BLaER1 (cell line): ENCODE data around the gene SPEG.
A peak's percentile ranks its signal among the peaks of the same experiment; 100 is the strongest.

ENCODE experiments used
- H3K27ac ChIP-seq: shearing (Covaris generic); formaldehyde crosslinking; 2 replicates; pipeline ENCODE4 v1.8.1; 2022
- H3K27me3 ChIP-seq: shearing (Covaris generic); formaldehyde crosslinking; 2 replicates; pipeline ENCODE4 v1.8.1; 2022
- H3K36me3 ChIP-seq: shearing (Covaris generic); formaldehyde crosslinking; 2 replicates; pipeline ENCODE4 v1.8.1; 2022
- H3K4me1 ChIP-seq: shearing (Covaris generic); formaldehyde crosslinking; 2 replicates; pipeline ENCODE4 v1.8.1; 2022
- H3K4me2 ChIP-seq: shearing (Covaris generic); formaldehyde crosslinking; 2 replicates; pipeline ENCODE4 v1.8.1; 2022
- H3K4me3 ChIP-seq: shearing (Covaris generic); formaldehyde crosslinking; 2 replicates; pipeline ENCODE4 v1.8.1; 2022
- H3K9ac ChIP-seq: shearing (Covaris generic); formaldehyde crosslinking; 2 replicates; pipeline ENCODE4 v1.8.1; 2022
- H3K9me3 ChIP-seq: shearing (Covaris generic); formaldehyde crosslinking; 2 replicates; pipeline ENCODE4 v1.8.1; 2022
- H4K20me1 ChIP-seq: shearing (Covaris generic); formaldehyde crosslinking; 2 replicates; pipeline ENCODE4 v1.8.1; 2022
- Cebpa-rat ChIP-seq: shearing (Covaris generic); IDR thresholded peaks from 2 replicates; pipeline ENCODE4 v1.8.1; 2022

SPEG gene

GRCh38 chr2:219538956-219539788 is 104.5 kb downstream of the SPEG start:
- Histone ChIP-seq H3K27ac (no peak overlapping the region; the same call in 1 of the 2 replicates), H3K4me1 (peaks cover 45% of the 10 kb centered on the region)

GRCh38 chr2:219539926-219540678 is 105.5 kb downstream of the SPEG start:
- Histone ChIP-seq H3K9ac (0 out of 2 replicates have a peak overlapping the region, but pooled peaks have one; percentile 24), H4K20me1 (peaks cover 43% of the 10 kb centered on the region), H3K27me3 (peaks cover 20% of the 10 kb centered on the region; the same call in 1 of the 2 replicates), H3K4me2 (no peak overlapping the region), H3K4me3 (no peak overlapping the region), H3K9me3 (no peaks in the 10 kb centered on the region), H3K36me3 (peaks cover 23% of the 10 kb centered on the region), H3K27ac (no peak overlapping the region), H3K4me1 (peaks cover 51% of the 10 kb centered on the region)
- TF ChIP-seq Cebpa-rat: no peak

More at GRCh38 chr2:219538956-219539788, 104.5 kb downstream of the SPEG start:
- H3K4me3 ChIP-seq: no peak overlapping the region
- 0 out of 2 replicates have a peak overlapping the region, but pooled peaks have one; percentile 39 for H3K4me2 ChIP-seq
- no peak for TF ChIP-seq Cebpa-rat
- H3K9ac ChIP-seq: peak overlapping the region; percentile 24; the same call in 1 of the 2 replicates
- H4K20me1 ChIP-seq: peaks cover 37% of the 10 kb centered on the region
- peaks cover 23% of the 10 kb centered on the region for H3K36me3 ChIP-seq
- peaks cover 15% of the 10 kb centered on the region; the same call in 1 of the 2 replicates for H3K27me3 ChIP-seq
- no peaks in the 10 kb centered on the region for H3K9me3 ChIP-seq

- Histone ChIP-seq H3K4me3 (no peak overlapping the region), H3K4me2 (peak overlapping the region; percentile 99; the same call in 1 of the 2 replicates), H3K4me1 (peaks cover 51% of the 10 kb centered on the region), H3K9me3 (no peaks in the 10 kb centered on the region), H3K27me3 (peaks cover 28% of the 10 kb centered on the region; the same call in 1 of the 2 replicates), H3K9ac (no peak overlapping the region), H4K20me1 (peaks cover 43% of the 10 kb centered on the region), H3K36me3 (peaks cover 23% of the 10 kb centered on the region), H3K27ac (no peak overlapping the region)
- TF ChIP-seq Cebpa-rat: no peak
Measured at GRCh38 chr2:219540784-219541504, 106.3 kb downstream of the SPEG start.

- H3K4me2 ChIP-seq: peak overlapping the region; percentile 99
- peaks cover 43% of the 10 kb centered on the region for H4K20me1 ChIP-seq
- peaks cover 30% of the 10 kb centered on the region; the same call in 1 of the 2 replicates for H3K27me3 ChIP-seq
- no peak overlapping the region for H3K27ac ChIP-seq
- H3K4me3 ChIP-seq: peak overlapping the region; percentile 87
- H3K4me1 ChIP-seq: peaks cover 51% of the 10 kb centered on the region
- H3K9me3 ChIP-seq: no peaks in the 10 kb centered on the region
- no peak overlapping the region; the same call in 1 of the 2 replicates for H3K9ac ChIP-seq
- no peak for TF ChIP-seq Cebpa-rat
- peaks cover 23% of the 10 kb centered on the region for H3K36me3 ChIP-seq
Measured at GRCh38 chr2:219541611-219542180, 107.1 kb downstream of the SPEG start.

- no peaks in the 10 kb centered on the region for H3K9me3 ChIP-seq
- peaks cover 23% of the 10 kb centered on the region for H3K36me3 ChIP-seq
- TF ChIP-seq Cebpa-rat: no peak
- peak overlapping the region; percentile 71 for H3K27ac ChIP-seq
- H3K27me3 ChIP-seq: peaks cover 30% of the 10 kb centered on the region; the same call in 1 of the 2 replicates
- H3K4me1 ChIP-seq: peaks cover 39% of the 10 kb centered on the region
- H3K4me2 ChIP-seq: peak overlapping the region; percentile 99
- H4K20me1 ChIP-seq: peaks cover 43% of the 10 kb centered on the region
- H3K4me3 ChIP-seq: peak overlapping the region; percentile 87
- peak overlapping the region; percentile 80 for H3K9ac ChIP-seq
Measured at GRCh38 chr2:219542931-219543595, 108.4 kb downstream of the SPEG start.

- H3K36me3 ChIP-seq: peaks cover 22% of the 10 kb centered on the region
Measured at GRCh38 chr2:219543596-219544358, 109.1 kb downstream of the SPEG start, which contains the start of the genes CHPF and TMEM198. CHPF (minus strand) TSS chr2:219543809; CDS start chr2:219543538, 271 bp downstream. TMEM198 (plus strand) TSS chr2:219544028; CDS start chr2:219544728, 700 bp downstream.

GRCh38 chr2:219544567-219544966 is 109.9 kb downstream of the SPEG start:
- H3K36me3 ChIP-seq: peaks cover 14% of the 10 kb centered on the region
- H3K9me3 ChIP-seq: no peaks in the 10 kb centered on the region
- no peak overlapping the region for H3K27ac ChIP-seq
- no peak overlapping the region for H3K9ac ChIP-seq
- peaks cover 30% of the 10 kb centered on the region; the same call in 1 of the 2 replicates for H3K27me3 ChIP-seq
- peaks cover 29% of the 10 kb centered on the region for H3K4me1 ChIP-seq
- H4K20me1 ChIP-seq: peaks cover 34% of the 10 kb centered on the region
- H3K4me3 ChIP-seq: peak overlapping the region; percentile 87
- H3K4me2 ChIP-seq: peak overlapping the region; percentile 99
- TF ChIP-seq Cebpa-rat: no peak

More at GRCh38 chr2:219543596-219544358, 109.1 kb downstream of the SPEG start, which contains the start of the genes CHPF and TMEM198:
- Histone ChIP-seq H3K27ac (peak within 1 kb of the TSS; percentile 71), H3K9ac (peak within 1 kb of the TSS; percentile 80), H3K27me3 (peaks cover 30% of the 10 kb centered on the region; the same call in 1 of the 2 replicates), H3K4me3 (peak within 1 kb of the TSS; percentile 87), H3K9me3 (no peaks in the 10 kb centered on the region), H4K20me1 (peaks cover 42% of the 10 kb centered on the region), H3K4me2 (peak within 1 kb of the TSS; percentile 99), H3K4me1 (peaks cover 32% of the 10 kb centered on the region)
- no peak for TF ChIP-seq Cebpa-rat
